Fibroblast of skin of abdomen (primary cell): ENCODE measurements around the gene TENT5A.

Experiments
- DNase-seq: peaks from one replicate; pipeline ENCODE4 v3.0.0-alpha.2; 2013

TENT5A gene

GRCh38 chr6:81770381-81770780, 17.9 kb upstream of the TENT5A start:
- no peak for DNase-seq

DNA sequence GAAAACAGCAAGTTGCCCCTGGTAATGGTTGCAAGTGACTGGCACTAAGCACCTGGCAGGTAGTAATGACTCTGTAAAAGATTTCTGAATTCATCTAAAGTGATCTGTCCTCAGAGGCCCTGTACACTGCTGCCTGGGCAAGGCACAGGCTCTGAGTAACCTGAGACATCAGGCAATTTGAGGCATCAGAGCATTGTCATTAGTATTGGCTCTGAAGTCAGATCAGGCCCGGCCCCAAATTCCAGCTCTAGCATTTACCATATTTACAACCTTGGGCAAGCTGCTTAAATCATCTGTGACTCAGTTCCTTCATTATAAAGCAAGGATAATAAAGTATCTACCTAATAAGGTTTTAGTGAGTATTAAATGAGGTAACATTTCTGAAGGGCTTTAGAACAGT, 17.3 kb upstream of the TENT5A start:
- DNase-seq, result peak; percentile 66

GRCh38 chr6:81768150-81768942, 15.9 kb upstream of the TENT5A start:
- DNase-seq, result no peak

GRCh38 chr6:81767163-81767891, 14.8 kb upstream of the TENT5A start:
- peak; percentile 92 for DNase-seq

GRCh38 chr6:81766482-81767069, 14.1 kb upstream of the TENT5A start:
- peak; percentile 93 for DNase-seq

GRCh38 chr6:81764531-81764930, 12.1 kb upstream of the TENT5A start:
- DNase-seq, result no peak

DNA sequence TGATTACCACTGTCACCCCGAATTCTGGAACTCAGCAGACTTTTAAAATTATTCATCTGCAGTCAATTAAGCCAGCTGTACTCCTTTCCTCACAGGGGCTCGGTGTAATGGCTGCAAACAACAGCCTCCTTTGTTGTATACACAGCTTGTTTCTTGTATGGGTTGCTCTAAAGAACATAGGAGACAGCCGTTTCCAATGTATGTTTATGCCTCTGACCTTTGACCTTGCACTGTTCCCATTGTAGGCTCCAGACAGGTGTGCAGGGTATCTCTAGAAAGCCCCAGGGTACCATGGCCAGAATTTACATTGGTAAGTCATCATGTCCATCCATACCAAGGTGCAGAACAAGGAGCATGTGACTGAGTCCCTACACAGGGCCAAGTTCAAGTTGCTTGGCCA, 11.5 kb upstream of the TENT5A start:
- no peak for DNase-seq

DNA sequence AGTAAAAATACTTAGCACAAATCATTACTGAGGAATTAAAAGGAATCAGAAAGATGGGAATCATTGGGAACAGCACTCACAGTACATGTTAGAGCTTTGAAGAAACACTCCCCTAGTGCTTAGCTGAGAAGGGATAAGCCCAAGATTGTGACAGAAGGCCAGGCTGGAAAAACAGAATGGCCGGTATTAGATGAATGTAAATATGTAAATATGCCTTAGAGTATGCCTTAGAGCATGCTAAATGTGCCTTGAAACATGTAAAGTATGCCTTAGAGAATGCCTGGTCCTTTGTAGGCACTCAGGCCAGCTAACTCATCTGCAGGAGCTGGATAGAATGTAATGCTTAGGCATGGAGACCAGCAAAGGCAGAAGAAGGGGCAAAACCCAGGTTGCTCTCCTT, 10.6 kb upstream of the TENT5A start:
- DNase-seq, result no peak

DNA sequence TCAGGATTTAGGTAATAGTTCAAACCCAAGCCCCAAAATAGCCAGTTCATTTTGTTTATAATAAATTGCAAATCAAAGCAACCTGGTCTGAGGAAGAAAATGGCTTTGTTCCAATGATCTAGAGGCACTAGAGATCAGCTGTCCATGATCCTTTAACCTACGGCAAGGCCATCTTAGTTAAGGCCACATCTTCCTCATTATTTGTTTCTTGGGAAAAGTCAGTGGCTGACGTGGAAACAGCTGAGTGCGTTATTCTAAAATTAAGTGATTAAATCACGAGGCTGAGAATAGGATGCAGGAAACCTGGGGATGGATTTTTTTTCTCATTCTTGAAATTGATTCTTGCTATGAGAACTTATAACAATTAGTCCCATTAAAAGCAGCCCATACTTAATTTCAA, 10.1 kb upstream of the TENT5A start:
- no peak for DNase-seq

- peak; percentile 37 for DNase-seq
Measured at GRCh38 chr6:81762132-81762531, 9.7 kb upstream of the TENT5A start.

- peak; percentile 69 for DNase-seq
Measured at GRCh38 chr6:81761197-81761596, 8.7 kb upstream of the TENT5A start.

DNA sequence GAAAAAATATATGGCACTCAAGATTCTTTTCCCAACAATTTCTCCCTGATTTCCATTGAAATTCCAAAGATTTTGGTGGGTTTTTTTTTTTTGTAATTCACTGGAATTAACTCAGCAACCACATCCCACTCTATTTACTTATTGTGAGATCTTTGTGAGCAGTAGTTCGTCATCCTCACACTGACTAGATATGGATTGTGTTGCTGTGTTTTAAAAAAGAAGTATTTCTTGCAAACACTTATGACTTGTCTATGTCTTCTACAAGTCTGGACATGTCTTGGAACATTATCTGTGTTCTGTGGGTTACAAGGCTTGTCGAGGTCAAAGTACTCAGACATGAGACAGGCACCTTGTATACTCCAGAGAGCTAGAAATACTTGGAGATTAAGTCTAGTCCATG, 7.3 kb upstream of the TENT5A start:
- DNase-seq, result peak; percentile 47

GRCh38 chr6:81758221-81758620, 5.7 kb upstream of the TENT5A start:
- DNase-seq, result no peak

DNA sequence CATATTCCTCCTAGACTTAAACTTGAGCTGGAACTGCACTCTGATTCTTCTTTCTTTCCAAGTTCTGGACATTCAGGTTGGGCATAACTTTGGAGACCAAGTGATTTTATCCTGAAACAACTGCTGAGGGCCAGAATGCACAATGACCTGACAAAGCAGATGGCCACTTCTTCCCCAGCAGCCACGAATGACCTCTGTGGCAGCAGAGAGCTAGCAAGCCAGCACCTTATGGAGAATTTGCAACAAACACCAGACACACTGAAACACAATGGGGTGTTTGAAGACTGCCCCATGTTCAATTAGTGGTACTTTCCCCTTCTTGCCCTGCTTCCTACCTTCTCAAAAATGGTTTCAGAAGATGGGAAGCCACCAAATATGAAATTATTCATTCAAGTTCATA, 4.2 kb upstream of the TENT5A start:
- no peak for DNase-seq

- peak; percentile 64 for DNase-seq
Measured at GRCh38 chr6:81755551-81755950, 3.1 kb upstream of the TENT5A start.

GRCh38 chr6:81754906-81755305, 2.4 kb upstream of the TENT5A start:
- DNase-seq, result no peak

GRCh38 chr6:81753711-81754577, 1.5 kb upstream of the TENT5A start:
- DNase-seq, result peak; percentile 72

DNA sequence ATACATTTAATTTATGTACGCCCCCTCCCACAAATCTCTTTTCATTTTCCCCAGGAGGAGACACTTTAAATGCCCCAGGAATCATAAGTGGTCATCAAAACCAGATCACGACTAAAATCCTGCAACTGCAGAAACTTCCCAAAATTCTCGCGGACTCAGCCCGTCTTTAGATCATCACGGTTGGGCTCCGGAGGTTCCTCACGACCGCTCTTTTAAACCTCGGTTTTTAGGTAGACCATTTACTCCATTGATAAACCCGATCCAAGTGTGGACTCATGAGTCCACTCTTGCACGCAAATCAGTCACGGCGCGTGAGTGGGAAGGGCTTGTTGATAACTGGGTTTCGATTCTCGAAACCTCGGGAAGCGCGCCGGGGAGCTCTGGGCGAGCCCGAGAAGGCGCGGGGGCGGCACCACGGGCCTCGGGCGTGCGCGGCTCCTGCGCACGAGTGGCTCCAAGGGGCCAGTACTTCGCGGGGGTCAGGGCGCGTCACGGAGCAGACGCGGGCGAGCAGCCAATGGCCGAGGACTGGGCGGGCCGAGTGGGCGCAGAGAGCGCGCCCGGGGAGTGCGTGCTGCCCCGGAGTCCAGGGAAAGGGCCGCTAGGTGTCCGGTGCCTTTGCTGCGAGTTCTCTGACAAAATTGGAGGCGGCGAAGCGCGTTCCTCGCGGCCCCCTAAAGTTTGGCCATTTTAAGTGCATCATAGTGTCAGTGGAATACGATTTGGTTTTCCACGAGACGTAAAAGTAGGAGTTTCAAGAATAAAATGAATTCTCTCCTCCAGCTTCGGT, 635 bp upstream of the TENT5A start:
- peak; percentile 91 for DNase-seq

GRCh38 chr6:81751388-81752083, 945 bp downstream of the TENT5A start:
- DNase-seq, result peak; percentile 44

GRCh38 chr6:81750681-81751387, 1.6 kb downstream of the TENT5A start:
- DNase-seq, result no peak

DNA sequence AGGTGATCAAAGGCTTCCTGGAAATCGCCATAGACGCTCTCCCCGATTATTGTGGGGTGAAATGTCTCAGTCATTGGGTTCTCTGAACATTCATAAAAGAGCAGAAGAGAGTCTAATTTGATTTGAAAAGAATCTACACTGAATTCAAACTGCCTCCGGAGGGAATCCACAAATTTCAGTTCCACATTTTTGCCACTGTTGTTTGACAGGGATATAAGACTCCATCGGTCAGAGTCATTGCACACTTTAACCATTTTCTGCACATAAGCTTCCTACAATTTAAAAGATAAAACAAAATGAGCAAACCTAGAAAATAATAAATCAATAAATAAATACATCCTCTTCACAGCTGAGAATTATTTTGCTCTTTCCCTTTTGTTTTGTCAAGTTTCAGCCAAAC, 2.3 kb downstream of the TENT5A start:
- no peak for DNase-seq
